HepG2 (cell line): ENCODE data around the gene TOE1. TPM values are rescaled to one million over a fixed set of nuclear protein-coding genes. Genes with fewer than 3 reads are reported as not detected.

Source experiments
- AGO1 ChIP-seq: fragments of 200-400 bp; formaldehyde crosslinking; IDR thresholded peaks from 2 replicates; pipeline ENCODE4 v1.6.1; 2017; ENCODE audit warnings: mild to moderate bottlenecking, low read depth, low read length, moderate library complexity; ENCODE audit not compliant: poor library complexity, severe bottlenecking
- DBP ChIP-seq: sonication (generic); formaldehyde crosslinking; IDR thresholded peaks from 2 replicates; pipeline ENCODE4 v1.4.0; 2020; ENCODE audit warnings: missing genetic modification reagents; ENCODE audit errors: not compliant biosample characterization
- IRX3 ChIP-seq: sonication (generic); formaldehyde crosslinking; IDR thresholded peaks from 2 replicates; pipeline ENCODE4 v1.8.1; 2023; ENCODE audit warnings: mild to moderate bottlenecking, low read depth, missing genetic modification reagents, borderline replicate concordance
- MXI1 ChIP-seq: IDR thresholded peaks from 3 replicates; pipeline ENCODE4 v1.6.1; 2012; ENCODE audit warnings: low read depth, low read length, inconsistent platforms, borderline replicate concordance
- PRMT3 ChIP-seq: sonication (generic); formaldehyde crosslinking; IDR thresholded peaks from 2 replicates; pipeline ENCODE4 v1.8.1; 2022; ENCODE audit warnings: low read depth, mild to moderate bottlenecking, moderate library complexity, missing genetic modification reagents, borderline replicate concordance
- RXRA ChIP-seq: sonication (generic); formaldehyde crosslinking; IDR thresholded peaks from 2 replicates; pipeline ENCODE4 v1.5.1; 2020; ENCODE audit warnings: missing genetic modification reagents
- TFDP1 ChIP-seq: IDR thresholded peaks from 2 replicates; pipeline ENCODE4 v1.6.1; 2016; ENCODE audit warnings: missing compliant biosample characterization, missing genetic modification reagents, borderline replicate concordance
- ZBTB37 ChIP-seq: sonication (generic); formaldehyde crosslinking; IDR thresholded peaks from 2 replicates; pipeline ENCODE4 v1.4.0; 2020; ENCODE audit warnings: mild to moderate bottlenecking, missing genetic modification reagents
- ZNF18 ChIP-seq: sonication (generic); formaldehyde crosslinking; IDR thresholded peaks from 2 replicates; pipeline ENCODE4 v1.8.0; 2022; ENCODE audit warnings: mild to moderate bottlenecking, missing genetic modification reagents; ENCODE audit not compliant: insufficient replicate concordance
- ZNF205 ChIP-seq: IDR thresholded peaks from 2 replicates; pipeline ENCODE4 v1.6.1; 2018; ENCODE audit warnings: missing biosample characterization, missing genetic modification reagents
- ZNF260 ChIP-seq: sonication (generic); formaldehyde crosslinking; IDR thresholded peaks from 2 replicates; pipeline ENCODE4 v1.4.0; 2020; ENCODE audit warnings: missing genetic modification reagents, low read depth, mild to moderate bottlenecking, borderline replicate concordance
- ZNF572 ChIP-seq: sonication (generic); formaldehyde crosslinking; IDR thresholded peaks from 2 replicates; pipeline ENCODE4 v1.5.1; 2020; ENCODE audit warnings: mild to moderate bottlenecking, missing genetic modification reagents
- ZNF672 ChIP-seq: sonication (generic); formaldehyde crosslinking; IDR thresholded peaks from 2 replicates; pipeline ENCODE4 v1.8.1; 2022; ENCODE audit warnings: missing genetic modification reagents
- polyA plus RNA-seq, 8 experiments: library from polyadenylated mRNA; depleted of rRNA in 3 of 8; stranded (reverse) in 7 of 8; unstranded in 1 of 8; fragments of >200 nt; fragmentation: Illumina TruSeq in 4 of 8; extraction: Trizol in 4 of 8; gene quantifications; 2 replicates each; pipeline versions ENCODE4 v1.2.1 to v1.2.3, GENCODE V29; 2011 to 2016; ENCODE audit warnings: low read depth in 4 of 8, missing spikeins in 1 of 8, mixed read lengths in 1 of 8; ENCODE audit not compliant: insufficient read depth in 1 of 8
- total RNA-seq, 5 experiments: library from RNA; depleted of rRNA; stranded (reverse); fragments of >200 nt; fragmentation: Illumina TruSeq; extraction: Trizol; gene quantifications; 2 replicates each; pipeline ENCODE4 v1.2.3, GENCODE V29; 2016; ENCODE audit warnings: low read depth in 1 of 5
- TF ChIP-seq, protein P1 (sequence below): sonication (generic); formaldehyde crosslinking; IDR thresholded peaks from 2 replicates; pipeline ENCODE4 v1.4.0; 2020; ENCODE audit warnings: missing genetic modification reagents, borderline replicate concordance
- TF ChIP-seq, protein P2 (sequence below): sonication (generic); formaldehyde crosslinking; IDR thresholded peaks from 2 replicates; pipeline ENCODE4 v1.9.0; 2021; ENCODE audit warnings: missing genetic modification reagents, borderline replicate concordance
- TF ChIP-seq, protein P3 (sequence below): sonication (generic); formaldehyde crosslinking; IDR thresholded peaks from 2 replicates; pipeline ENCODE4 v1.4.0; 2020; ENCODE audit warnings: missing genetic modification reagents, low read depth, mild to moderate bottlenecking, borderline replicate concordance

The TOE1 gene
- total and polyA plus RNA-seq, 2 of the 13 experiments (the other 11 are each of a cell fraction or from before 2014, with no cell fraction given), result 14.1 to 19.0 TPM

DNA sequence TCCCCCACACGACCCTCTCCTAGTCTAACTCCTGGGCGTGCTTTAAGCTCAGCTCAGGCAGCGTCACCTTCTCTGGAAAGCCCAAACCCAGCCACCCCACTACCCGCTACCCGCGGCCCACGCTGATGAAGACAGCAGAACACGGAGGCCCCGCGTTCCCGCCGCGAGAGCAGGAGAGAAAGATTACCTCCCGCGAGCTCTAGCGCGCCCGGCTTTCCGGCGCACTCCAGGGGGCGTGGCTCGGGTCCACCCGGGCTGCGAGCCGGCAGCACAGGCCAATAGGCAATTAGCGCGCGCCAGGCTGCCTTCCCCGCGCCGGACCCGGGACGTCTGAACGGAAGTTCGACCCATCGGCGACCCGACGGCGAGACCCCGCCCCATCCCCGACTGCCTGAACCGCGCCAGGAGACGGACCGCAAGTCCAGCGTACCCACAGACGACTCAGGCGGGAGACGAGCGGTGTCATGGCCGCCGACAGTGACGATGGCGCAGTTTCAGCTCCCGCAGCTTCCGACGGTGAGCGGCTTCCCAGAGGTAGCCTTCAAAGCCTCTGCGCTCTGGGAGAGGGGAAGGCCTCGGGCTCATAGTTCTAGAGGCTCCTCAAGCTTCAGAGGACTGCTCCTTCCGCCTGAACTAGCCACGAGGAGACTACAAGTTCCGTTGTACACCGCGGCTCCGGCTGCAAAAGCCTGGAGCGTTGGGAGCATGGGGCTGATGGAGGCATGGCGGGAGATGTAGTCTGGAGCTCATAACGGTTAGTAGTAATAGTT lies at the start of gene TOE1, which contains the start of gene MUTYH (continued):
- TF ChIP-seq DBP (CRISPR knock-in tag) (peak; percentile 86), ZBTB37 (CRISPR knock-in tag) (no peak), ZNF672 (CRISPR knock-in tag) (no peak), IRX3 (CRISPR knock-in tag) (peak; percentile 15; the same call in 1 of the 2 replicates), RXRA (peak; percentile 89), ZNF18 (CRISPR knock-in tag) (peak; percentile 89), ZNF260 (CRISPR knock-in tag) (no peak), ZNF205 (CRISPR knock-in tag) (no peak), TFDP1 (peak; percentile 94), MXI1 (peak; percentile 56; the same call in 1 of the 3 replicates), ZNF572 (CRISPR knock-in tag) (peak; percentile 78; the same call in 1 of the 2 replicates), AGO1 (peak; percentile 21), PRMT3 (CRISPR knock-in tag) (0 out of 2 replicates have a peak, but pooled peaks have one; percentile 42)
- TF ChIP-seq, protein P1, sequence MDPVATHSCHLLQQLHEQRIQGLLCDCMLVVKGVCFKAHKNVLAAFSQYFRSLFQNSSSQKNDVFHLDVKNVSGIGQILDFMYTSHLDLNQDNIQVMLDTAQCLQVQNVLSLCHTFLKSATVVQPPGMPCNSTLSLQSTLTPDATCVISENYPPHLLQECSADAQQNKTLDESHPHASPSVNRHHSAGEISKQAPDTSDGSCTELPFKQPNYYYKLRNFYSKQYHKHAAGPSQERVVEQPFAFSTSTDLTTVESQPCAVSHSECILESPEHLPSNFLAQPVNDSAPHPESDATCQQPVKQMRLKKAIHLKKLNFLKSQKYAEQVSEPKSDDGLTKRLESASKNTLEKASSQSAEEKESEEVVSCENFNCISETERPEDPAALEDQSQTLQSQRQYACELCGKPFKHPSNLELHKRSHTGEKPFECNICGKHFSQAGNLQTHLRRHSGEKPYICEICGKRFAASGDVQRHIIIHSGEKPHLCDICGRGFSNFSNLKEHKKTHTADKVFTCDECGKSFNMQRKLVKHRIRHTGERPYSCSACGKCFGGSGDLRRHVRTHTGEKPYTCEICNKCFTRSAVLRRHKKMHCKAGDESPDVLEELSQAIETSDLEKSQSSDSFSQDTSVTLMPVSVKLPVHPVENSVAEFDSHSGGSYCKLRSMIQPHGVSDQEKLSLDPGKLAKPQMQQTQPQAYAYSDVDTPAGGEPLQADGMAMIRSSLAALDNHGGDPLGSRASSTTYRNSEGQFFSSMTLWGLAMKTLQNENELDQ (CRISPR knock-in tag), result no peak
- TF ChIP-seq, protein P2, sequence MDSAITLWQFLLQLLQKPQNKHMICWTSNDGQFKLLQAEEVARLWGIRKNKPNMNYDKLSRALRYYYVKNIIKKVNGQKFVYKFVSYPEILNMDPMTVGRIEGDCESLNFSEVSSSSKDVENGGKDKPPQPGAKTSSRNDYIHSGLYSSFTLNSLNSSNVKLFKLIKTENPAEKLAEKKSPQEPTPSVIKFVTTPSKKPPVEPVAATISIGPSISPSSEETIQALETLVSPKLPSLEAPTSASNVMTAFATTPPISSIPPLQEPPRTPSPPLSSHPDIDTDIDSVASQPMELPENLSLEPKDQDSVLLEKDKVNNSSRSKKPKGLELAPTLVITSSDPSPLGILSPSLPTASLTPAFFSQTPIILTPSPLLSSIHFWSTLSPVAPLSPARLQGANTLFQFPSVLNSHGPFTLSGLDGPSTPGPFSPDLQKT (CRISPR knock-in tag), result no peak
- TF ChIP-seq, protein P3, sequence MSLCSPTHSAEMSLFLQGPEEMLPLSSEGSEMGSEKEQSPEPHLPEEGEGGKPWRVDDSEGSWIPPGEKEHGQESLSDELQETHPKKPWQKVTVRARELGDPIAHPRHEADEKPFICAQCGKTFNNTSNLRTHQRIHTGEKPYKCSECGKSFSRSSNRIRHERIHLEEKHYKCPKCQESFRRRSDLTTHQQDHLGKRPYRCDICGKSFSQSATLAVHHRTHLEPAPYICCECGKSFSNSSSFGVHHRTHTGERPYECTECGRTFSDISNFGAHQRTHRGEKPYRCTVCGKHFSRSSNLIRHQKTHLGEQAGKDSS (CRISPR knock-in tag), result peak; percentile 57; the same call in 1 of the 2 replicates
